RPMI7951 (cell line): ENCODE measurements around the gene WDR48. TPM values are rescaled to one million over a fixed set of nuclear protein-coding genes. Genes with fewer than 3 reads are reported as not detected.
"Not testable (repeated sequence)": the region's sequence is repeated elsewhere in the genome, so short reads cannot be mapped to it uniquely, and the experiment has no call there.

Experiments used
- DNase-seq: peaks from one replicate; pipeline ENCODE4 v3.0.0-alpha.2; 2012; ENCODE audit warnings: low read depth
- total RNA-seq: library from RNA; depleted of rRNA; stranded (reverse); fragments of >200 nt; shearing (Covaris generic); gene quantifications from 2 replicates; pipeline ENCODE4 v1.2.3, GENCODE V29; 2014; rRNA removed

WDR48 gene
- 26.8 and 26.9 TPM in 2 replicates for total RNA-seq

DNA sequence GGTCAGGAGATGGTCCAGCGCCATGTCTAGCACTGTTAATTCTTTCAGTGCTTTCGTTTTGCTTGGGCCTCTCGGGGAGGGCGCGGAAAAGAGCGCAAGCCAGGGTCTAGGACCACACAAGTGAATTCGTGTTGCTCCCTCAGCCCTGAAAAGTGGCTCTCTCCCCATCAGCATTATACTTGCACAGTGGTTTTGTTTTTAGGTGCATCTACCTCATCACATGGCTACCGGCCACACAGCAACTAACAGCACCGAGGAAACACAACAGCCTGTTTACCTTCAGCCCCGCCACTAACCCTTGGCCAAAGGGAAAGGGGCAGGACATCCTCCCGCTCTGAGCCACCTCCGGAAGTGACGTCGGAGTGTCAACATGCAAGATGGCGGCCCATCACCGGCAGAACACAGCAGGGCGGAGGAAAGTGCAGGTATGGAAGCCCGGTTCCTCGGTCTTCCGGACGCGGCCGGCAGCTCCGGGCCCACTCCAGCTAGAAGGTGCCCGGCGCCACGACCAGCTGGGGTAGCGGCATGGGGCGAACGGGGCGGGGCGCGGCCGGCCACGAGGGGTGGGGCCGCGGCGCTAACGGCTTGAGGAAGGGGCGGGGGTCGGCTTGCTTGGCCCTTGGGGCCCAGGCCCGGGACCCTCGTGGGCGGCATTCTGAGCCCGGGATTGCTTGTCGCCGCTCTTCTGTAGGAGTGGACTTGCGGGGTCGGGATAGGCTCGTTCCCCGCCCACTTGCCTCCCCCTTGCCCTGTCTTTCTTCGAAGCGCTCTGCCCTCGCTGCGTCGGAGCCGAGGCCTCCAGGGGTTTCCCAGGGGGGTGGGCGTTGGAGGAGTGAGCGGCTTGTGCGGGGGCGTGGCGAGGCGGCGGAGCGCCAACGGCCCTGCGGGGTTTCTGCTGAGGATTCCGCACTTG is at the start of gene WDR48, which contains the start of gene SCN11A:
WDR48 (plus strand) TSS at position 368 of the 913 bp plus-strand sequence; CDS start at position 378, 10 bp downstream.
SCN11A (minus strand) TSS at position 296 of the 913 bp plus-strand sequence. CDS start 101,582 bp downstream, outside the sequence.
- DNase-seq = peak; percentile 91

DNA sequence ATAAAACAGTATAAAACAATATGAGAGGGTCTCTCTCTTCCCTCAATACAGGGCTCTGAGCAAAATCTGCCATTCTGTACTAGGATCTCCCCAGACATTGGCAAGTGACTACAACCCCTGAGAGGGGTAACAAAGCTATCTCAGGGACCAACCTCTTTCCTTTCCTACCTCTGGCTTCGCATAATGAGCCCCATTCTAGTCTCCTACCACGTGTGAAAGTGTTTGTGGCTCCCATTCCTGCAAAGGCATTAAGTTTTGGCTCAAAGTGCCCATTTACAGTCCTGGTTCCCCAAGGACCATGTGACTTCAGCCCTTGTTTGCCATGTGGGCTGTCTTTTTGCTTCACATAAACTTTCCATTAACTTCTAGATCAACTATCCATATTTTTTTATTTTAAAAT is 46.5 kb upstream of the WDR48 start:
- DNase-seq = no peak

DNA sequence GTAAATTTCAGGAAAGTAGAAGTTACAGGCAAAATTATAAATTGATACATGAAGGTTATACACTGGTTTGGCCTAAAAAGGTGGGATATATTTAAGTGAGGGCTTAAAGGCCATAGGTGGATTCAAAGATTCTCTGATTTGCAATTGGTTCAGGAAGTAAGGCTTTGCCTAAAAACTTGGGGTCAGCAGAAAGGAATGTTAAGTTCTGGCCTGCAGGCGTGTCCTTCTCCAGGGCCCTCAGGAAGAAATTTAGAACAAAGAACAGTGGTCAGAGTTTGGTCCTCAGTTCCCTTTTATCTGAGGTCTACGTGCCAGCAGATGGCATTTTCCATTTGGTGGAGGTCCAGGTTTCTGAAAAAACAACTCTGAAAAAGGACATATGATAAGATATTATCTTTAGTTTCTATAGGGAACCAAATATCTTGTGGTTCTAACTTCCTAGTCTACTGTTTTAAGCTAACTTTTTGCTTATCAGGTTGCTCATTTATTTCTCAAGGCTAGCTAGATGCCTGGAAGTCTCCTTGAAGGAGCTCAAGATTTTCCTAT is 40.6 kb upstream of the WDR48 start:
- no peak for DNase-seq

DNA sequence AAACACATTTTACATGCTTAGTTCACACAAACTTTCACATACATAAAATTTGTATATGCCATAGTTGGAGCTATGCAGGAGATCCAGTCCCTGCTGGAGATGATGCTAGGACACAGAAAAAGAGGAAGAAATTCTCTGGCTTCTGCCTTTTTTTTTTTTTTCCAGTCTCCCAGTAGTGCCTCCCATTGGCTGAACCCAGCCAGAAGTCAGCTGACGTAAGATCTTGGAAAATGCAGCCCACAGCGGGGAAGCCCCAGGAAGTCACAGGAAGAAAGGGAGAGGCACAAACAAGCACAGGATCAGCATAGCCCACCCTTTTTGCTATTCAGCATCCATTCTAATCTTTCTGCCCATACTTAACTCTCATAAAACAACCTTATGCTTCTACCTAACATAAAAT is 38.5 kb upstream of the WDR48 start:
- peak; percentile 32 for DNase-seq

DNA sequence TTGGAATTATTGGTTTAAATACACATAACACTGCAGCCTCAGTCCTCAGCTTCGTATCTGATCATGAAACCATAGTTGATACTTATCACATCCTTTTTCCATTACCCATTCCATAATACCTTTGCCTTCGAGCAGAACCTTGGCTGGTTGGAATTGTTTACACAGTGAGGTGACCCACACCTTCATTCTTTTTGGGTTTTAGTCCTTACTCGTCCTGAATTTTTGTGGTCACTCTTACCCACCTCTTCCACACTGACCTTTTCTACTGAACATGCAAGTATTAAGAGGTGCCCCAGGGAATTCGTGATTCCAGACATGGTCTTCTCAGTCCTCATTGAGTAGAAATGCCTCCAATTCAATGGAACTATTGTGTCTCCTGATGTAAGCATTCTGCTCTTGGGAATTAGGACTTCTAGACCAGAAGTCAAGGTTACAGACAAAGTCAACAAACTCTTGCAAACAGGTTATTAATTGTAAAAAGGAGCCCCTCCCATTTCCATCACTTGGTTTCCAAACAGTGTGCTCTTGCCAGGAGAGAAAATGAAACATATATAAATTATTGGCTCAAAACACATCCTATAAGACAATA is 37.8 kb upstream of the WDR48 start:
- DNase-seq = no peak

DNA sequence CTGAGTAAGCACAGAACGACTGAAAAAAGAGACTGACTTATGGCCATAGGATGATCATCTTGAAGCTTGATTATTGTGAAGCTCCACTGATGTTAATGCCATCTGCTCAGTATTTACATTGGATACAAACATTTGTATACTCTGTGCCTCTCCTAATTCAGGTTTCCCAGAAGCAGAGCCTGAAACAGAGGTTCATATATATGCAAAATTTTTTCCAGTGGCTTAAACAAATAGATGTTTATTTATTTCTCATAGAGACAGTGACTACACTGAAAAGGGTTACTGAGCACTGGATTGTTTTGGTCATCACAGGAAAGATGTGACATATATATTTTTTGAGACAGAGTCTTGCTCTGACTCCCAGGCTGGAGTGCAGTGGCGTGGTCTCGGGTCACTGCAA is 36.4 kb upstream of the WDR48 start:
- DNase-seq = no peak

DNA sequence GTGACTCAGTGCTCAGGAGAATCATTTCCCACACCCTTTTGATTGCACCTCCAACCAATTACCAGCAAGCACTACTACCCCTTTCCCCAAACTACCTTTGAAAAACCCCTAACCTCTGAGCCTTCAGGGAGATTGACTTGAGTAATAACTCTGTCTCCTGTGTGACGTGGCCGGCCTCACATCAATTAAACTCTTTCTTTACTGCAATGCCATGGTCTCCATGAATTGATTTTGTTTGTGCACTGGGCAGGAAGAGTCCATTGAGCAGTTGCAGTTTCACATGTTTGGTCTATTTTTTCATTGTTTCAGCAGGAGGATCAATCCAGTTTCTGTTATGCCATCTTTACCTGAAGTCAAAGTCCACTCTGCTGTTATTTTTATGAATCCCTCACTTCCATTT is 32.5 kb upstream of the WDR48 start:
- DNase-seq = no peak

DNA sequence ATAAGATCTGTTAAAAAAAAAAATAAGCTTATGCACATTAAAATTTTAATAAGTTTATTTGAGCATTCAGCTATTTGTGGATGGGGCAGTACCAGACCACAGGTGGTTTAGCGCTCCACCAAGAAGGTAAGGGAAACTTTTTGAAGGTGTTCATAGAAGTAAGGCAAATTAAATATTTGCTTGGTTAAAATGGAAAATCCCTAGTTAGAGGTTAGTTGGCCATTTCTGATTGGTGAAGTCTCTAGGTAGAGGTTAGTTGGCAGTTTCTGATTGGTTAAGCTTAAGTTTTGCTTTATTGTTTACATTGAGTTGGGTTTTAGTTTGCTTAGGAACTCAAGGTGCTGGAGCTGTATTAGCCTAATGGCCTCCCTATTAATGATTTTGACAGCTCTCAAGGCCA is 30.8 kb upstream of the WDR48 start:
- DNase-seq = no peak

DNA sequence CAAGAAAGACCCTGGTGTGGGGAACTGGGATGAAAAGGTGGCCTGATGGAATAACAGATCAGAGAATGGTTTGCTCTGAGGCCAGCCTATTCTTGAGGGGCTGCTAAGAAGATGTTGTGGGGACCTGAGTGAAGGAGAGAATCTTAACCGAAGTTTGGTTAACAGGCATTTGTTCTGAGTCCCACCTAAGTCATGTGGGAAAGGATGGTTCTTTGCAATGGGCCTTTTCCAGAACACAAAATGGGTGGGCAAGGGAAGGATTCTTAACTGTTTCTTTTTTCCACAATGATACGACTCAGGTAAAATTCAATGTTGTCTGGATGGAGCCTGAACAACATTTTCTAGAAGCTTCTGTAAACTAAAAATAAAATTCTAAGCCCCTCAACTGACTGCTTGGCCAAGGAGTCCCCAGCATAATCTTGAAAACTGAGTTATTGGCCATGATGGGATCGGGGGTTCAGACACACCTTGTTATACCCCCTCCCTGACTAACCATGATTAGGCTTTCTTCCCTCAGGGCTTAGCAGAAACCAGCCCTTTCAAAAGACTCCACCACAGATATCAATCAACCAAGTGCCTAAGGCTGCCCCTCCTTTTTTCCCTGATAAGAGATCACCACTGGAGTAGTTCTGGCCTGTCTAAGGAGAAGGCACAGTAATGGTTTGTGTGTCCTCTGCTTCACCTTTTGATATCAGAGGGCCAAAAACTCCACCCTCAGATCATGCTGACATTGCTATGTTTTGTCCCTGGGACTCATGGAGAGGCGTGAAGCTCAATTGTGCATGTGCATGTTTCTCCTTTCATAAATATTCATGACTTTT is 30.1 kb upstream of the WDR48 start:
- DNase-seq = no peak

DNA sequence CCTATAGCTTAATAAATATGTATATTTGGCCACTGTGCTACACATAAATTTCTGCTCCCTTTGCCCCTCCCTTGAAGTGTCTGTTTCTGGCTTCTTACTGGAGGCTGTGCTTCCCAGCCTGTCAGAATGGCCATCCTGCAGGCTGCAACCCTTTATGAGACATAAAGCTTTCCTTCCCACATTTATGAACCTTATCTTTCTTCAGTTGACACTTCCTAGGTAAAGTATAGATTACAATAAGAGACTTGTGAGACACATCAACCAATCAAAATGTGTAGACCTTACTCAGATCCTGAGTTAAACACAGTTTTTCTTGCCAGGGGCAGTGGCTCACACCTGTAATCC is 29.6 kb upstream of the WDR48 start:
- no peak for DNase-seq

DNA sequence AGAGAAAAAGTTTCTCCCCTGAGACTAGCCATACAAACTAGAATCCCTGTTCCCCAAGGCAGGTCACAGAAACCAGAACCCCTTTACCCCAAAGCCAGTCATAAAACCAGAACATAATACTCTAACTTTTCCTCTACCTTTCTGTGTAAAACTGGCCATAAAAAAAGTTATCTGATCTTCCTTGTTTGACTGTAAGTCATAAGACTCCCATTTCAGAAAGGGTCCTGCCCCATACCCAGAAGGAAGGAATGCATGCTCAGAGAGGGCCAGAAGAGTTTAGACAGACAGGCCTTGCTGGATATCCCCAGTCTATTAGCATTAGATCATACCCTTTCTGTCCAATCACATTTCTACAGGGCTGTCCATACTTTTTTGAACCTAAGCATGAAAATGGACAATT is 27.3 kb upstream of the WDR48 start:
- DNase-seq = no peak

DNA sequence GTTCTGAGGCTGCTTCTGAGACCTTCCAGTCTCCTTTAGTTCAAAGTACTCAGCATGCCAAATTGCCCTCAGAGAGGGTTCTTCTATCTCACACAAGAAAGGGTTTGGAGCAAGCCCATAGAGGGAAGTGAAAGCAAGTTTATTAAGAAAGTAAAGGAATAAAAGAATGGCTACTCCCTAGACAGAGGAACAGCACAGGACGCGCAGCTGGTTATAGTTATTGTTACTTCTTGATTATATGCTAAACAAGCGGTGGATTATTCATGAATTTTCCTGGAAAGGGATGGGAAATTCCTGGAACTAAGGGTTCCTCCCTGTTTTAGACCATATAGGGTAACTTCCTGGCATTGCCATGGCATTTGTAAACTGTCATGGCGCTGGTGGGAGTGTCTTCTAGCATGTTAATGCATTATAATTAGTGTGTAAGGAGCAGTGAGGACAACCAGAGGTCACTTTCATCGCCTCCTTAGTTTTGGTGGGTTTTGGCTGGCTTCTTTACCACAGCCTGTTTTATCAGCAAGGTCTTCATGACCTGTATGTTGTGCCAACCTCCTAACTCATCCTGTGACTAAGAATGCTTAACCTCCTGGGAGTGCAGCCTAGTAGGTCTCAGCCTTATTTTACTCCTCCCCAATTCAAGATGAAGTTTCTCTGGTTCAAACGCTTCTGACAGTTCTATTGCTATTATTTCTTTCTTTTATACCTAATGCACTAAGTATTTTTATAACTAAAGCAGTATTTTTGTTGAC is 26.4 kb upstream of the WDR48 start:
- DNase-seq = no peak

DNA sequence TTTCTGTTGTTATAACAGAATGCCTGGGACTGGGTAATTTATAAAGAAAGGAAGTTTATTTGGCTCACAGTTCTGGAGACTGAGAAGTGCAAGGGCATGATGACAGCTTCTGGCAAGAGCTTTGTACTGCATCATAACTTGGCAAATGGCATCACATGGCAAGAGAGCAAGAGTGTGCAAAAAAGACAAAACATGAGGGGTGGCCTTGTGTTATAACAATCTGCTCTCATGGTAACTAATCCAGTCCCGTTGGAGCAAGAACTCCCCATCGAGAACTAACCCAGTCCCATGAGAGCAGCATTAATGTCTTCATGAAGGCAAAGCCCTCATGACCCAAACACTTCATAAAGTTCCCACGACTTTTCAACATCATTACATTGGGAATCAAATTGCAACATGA is 23.3 kb upstream of the WDR48 start:
- no peak for DNase-seq

DNA sequence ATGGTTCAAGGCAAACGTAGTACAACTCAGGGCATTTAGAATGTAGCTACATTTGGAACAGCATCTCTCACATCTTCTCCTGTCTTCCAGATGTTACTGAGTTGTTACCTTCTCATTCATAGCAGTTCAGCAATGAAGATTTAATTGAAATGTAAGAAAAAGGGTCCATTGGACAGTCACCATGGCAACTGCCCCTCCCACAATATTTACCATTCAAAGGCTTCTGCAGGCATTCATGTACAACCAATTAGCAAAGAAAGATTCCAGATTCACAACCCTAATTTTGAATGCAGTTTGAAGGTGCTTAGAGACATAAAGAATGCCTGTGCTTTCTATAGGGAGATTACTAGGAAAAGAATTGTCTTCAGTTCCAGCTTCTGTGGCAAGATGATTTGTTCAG is 22.3 kb upstream of the WDR48 start:
- DNase-seq = no peak

DNA sequence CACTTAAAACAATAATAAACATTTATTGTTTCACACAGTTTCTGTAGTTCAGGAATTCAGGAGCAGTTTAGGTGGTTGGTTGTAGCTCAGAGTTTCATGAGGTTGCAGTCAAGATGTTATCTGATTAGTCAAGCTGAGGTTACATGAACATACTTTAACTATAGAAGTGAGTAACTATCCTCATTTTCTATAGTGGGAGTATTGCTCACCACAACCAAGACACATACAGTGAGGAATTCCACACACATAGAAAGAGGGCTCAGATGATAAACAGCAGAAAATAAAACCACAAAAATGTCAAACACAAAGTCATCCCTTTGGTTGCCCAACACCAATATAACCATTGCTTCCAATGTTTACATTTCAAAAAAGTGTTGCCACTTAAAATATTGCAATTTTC is 13.7 kb upstream of the WDR48 start:
- peak; percentile 52 for DNase-seq

DNA sequence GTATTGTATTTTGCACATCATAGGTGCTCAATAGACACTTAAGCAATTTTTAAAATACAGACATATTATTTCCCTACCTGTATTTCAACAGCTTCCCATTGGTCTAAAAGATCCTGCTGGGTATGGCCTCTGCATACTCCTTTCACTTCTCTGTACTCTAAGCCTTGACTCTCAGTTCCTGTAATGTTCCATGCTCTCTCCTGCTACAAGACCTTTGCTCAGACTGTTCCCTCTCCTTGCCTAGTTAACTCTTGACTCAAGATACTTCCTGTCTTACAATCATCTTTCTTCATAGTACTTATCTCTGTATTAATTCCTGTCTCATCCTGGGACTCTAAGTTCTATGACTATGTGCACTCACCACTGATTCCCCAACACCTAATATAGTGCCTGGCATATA is 1.8 kb upstream of the WDR48 start:
- DNase-seq = no peak

DNA sequence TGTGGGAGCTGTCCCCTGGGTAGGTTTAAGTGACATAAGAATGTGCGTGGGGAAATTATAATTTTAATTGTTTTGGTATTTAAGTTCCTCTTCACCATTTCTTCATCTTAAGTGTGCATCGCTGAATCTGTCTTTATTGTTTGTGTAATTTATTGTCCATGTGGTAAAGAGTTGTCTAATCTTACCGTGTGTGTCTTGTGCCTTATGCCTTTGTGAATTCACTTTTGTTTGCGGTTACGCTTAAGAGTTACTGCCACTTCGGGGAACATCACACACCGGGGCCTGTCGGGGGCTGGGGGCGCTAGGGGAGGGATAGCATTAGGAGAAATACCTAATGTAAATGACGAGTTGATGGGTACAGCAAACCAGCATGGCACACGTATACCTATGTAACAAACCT is 767 bp downstream of the WDR48 start:
- DNase-seq = no peak

DNA sequence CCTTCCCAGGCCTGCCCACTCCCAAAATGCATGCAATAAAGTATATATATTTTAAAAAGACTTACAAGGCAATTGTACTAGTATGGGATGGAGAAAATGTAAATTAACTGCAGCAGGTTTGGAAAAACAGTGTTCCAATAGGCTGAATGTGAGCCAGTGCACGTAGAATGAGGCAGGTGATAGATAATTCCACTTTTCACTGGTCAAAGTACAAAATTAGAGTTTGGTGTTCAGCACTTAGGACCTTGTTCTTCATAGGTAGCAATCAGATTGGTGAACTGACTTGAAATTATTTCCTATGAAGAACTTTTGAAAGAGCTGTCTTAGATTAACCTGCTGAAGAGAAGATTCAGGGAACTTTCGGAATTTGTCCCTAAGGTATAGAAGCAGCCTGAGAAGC is 1.9 kb downstream of the WDR48 start:
- no peak for DNase-seq

DNA sequence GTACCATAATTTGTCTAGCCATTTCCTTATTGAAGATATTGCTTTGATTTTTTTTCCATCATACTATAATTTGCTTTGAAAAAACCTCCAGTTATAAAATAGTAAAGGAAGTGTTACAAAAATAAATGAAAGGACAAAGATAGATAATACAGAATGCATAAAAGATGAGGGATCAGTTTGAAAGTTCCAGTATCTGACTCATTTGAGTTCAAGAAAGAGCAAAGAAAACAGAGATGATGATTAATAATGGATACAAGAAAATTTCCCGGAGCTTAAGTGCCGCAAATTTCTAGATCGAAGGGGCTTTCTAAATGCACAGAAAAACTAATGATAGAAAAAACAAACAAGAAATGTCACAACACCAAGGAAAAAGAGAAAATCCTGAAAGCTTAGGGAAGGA is 4.3 kb downstream of the WDR48 start:
- no peak for DNase-seq

DNA sequence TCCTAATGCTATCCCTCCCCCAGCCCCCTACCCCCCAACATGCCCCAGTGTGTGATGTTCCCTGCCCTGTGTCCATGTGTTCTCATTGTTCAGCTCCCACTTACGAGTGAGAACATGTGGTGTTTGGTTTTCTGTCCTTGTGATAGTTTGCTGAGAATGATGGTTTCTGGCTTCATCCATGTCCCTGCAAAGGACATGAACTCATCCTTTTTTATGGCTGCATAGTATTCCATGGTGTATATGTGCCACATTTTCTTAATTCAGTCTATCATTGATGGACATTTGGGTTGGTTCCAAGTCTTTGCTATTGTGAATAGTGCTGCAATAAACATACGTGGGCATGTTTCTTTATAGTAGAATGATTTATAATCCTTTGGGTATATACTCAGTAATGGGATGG is 9.4 kb downstream of the WDR48 start:
- DNase-seq = not testable (repeated sequence)

DNA sequence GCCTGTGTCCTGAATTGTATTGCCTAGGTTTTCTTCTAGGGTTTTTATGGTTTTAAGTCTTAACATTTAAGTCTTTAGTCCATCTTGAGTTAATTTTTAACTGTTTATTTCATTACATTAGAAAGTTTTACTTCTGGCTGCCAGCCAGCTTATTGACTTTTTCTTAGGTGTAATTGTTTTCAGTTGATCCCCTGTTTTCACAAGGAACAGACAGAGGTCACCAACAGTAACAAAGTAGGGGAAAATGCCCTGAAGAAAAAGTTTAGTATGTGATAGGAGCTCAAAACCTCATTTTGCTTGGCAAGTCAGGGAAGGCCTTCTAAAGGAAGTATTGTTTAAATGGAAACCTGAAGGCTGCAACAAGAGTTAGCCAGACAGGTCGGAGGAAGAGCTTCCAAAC is 10.4 kb downstream of the WDR48 start:
- no peak for DNase-seq
